Lung microvascular endothelial cell (primary cell): Measurements from ENCODE around the gene RNF222. TPM values are rescaled to one million over a fixed set of nuclear protein-coding genes. Genes with fewer than 3 reads are reported as not detected.
"Not testable (repeated sequence)": the region's sequence is repeated elsewhere in the genome, so short reads cannot be mapped to it uniquely, and the experiment has no call there.

Experiments used
- DNase-seq, 2 donors: peaks; one replicate each; pipeline versions ENCODE4 v3.0.0 to v3.0.0-alpha.2; 2010; ENCODE audit warnings: low read depth in 2 of 2
- total RNA-seq: library from RNA; depleted of rRNA; stranded (reverse); fragments of >200 nt; gene quantifications from 2 replicates; pipeline ENCODE4 v1.2.1, GENCODE V29; 2014

Gene RNF222
- total RNA-seq, 1 donor from 2014 or later: under 0.01 TPM

DNA sequence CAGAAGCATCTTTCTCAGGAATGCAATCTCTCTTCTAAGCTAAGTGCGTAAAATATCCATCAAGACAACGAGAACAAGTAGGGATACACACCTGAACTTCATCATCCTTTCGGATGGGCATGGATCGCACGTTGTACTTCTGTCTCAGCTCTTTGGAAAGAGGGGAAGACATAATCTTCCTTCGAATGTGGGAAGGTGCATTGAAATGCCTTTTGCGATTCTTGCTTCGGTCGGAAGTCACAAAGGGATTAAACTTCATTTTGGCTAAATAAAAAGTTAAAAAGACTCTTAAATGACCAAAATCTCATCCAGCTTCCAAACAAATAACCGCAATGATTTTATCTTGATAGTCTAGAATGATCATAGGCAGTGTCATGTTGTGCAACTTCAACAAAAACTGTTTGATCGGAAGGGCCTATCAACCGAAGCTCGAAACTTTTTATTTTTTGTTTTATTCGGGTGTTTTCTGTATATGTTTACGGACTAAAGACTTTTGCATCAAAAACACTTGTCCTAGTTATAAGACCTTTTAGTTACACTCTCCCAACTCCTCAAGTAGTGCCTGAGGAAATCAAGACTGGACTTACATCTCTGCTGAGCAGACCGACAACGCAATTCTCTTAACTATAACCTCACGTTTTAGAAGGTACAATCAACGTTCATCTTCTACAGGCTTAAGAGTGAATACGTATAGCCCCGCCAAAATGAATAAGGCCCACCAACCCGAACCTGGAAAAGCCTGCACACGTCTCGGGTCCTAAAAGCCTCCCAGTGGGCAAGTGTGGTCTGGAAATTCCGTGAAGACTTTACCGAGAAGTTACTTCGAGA lies 15.4 kb downstream of the RNF222 start:
- peak; percentile 33 to 47 for DNase-seq

GRCh38 chr17:8380049-8380448 lies 17.6 kb downstream of the RNF222 start:
- DNase-seq: no peak

DNA sequence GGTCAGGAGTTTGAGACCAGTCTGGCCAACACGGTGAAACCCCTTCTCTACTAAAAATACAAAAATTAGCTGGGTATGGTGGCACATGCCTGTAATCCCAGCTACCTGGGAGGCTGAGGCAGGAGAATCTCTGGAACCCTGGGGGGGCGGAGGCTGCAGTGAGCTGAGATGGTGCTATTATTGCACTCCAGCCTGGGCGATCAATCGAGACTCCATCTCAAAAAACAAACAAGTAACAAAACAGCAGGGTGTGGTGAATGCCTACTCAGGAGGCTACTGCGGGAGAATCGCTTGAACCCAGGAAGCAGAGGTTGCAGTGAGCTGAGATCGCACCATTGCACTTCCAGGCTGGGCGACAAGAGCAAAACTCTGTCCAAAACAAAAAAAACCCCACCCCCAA lies 19.5 kb downstream of the RNF222 start:
- DNase-seq: not testable (repeated sequence)

DNA sequence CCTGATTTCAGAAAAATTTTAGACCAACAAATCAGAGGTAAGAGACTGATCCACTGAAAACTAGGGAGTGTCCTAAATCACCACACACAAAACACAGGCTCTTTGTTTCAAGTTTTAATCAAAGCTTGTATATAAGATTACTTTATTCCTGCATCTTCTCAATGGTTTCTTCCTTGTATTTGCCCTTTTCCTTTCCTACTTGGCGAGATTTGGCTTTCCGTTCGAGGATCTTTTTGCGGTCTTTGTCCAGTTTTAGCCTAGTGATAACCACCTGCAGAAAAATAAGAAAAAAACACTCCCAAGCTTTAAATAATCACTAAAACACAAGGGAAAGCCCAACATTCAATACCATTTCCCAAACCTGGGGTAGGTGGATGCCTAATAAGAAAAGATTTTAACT lies 20.2 kb downstream of the RNF222 start:
- DNase-seq: no peak

GRCh38 chr17:8376271-8377067 lies 21.2 kb downstream of the RNF222 start, which contains the start of gene KRABD2:
TSS of gene KRABD2 (minus strand) at chr17:8376704.
- DNase-seq: peak; percentile 87 to 89

- DNase-seq: peak in 1 of 2 donors; percentile 54
These were observed 21.8 kb downstream of the RNF222 start for GRCh38 chr17:8375738-8376259.

GRCh38 chr17:8373856-8374255 lies 23.8 kb downstream of the RNF222 start:
- DNase-seq: not testable (repeated sequence)

- DNase-seq: no peak
These were observed 25.2 kb downstream of the RNF222 start for GRCh38 chr17:8372422-8372821.

GRCh38 chr17:8371786-8372185 lies 25.8 kb downstream of the RNF222 start:
- DNase-seq: peak in 1 of 2 donors; percentile 63

GRCh38 chr17:8369944-8370343 lies 27.7 kb downstream of the RNF222 start:
- no peak for DNase-seq

- no peak for DNase-seq
These were observed 29.4 kb downstream of the RNF222 start for GRCh38 chr17:8368193-8368592.

DNA sequence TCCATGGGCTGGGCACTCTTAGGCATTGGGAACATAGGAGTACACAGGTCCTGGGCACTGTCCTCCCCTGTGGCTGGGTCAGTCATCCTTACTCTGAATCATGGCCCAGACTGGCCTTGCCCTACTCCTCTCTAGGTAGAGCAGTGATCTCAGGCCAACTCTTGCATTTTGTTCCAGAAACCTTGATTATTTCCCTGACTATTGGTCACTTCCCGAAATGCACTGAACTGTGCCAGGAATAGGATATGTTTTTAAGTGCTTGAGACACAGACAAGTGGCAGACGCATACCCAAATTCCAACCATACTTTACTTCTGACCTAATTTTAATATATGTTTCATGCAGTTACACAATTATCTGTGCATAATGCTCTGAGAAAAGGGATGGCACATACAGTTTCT lies 31.4 kb downstream of the RNF222 start:
- DNase-seq: peak; percentile 29 to 90

- DNase-seq: peak; percentile 34 to 76
These were observed 32.5 kb downstream of the RNF222 start for GRCh38 chr17:8365143-8365542.

GRCh38 chr17:8362651-8363332 lies 34.8 kb downstream of the RNF222 start:
- no peak for DNase-seq

DNA sequence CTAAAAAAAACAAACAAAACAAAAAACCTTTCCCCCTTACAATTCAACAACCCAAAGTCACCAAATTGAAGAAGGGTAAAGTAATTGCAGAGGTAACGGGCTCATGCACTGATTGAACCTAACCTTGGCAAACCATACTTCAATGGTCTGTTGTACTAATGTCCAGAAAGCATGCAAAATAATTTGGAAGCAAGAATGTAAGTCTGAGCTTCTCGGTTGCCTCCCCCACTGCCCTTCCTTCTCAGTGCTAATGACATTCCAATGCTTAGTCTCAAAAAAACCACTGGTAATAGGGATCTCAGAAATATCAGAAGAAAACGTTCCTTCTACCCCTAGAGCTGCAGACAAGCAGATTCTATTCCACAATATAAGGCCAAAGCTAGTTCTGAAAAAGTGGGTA lies 36.9 kb downstream of the RNF222 start:
- DNase-seq: peak in 1 of 2 donors; percentile 68

- DNase-seq: peak; percentile 69 to 89
These were observed 37.4 kb downstream of the RNF222 start for GRCh38 chr17:8360260-8360659.

DNA sequence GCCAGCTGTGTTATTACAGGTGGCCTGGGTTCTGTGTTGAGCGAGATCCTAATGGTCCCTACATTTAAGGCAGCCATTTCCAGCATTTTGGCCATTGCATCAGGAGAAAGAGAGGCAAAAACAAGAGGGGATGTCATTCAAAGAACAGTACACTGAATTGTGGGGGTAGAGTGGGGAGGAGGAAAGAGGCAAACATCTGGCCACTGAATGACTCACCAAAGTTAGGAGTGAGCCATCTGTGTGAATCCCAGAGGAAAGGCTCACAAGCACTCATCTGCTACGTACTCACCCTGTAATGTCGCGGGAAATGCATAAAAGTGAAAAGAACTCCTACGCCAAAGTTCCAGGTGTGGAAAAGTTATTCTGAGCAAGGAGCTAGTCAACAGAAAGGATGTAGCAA lies 37.9 kb downstream of the RNF222 start:
- peak; percentile 79 to 97 for DNase-seq

DNA sequence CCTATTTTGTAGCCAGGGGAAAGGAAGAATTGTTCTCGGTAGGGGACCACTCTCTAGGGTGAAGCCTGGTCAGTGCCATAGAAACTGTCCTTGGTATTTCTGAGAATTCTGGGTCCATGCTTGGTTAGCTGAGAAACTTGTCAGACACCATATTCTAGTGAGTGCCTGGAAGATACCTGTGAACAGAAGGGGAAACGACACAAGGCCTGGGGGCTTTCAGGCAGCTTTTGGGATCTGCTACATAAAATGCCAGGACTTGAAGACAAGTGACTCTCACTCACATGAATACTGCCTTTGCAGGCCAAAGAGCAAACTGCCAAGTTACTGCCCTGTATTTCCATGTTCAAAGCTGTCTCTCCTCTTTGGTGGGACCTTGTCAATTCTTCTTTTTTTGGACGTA lies 39.7 kb downstream of the RNF222 start:
- DNase-seq: no peak

- DNase-seq: peak in 1 of 2 donors; percentile 58
These were observed 43.4 kb downstream of the RNF222 start for GRCh38 chr17:8354236-8354635.

DNA sequence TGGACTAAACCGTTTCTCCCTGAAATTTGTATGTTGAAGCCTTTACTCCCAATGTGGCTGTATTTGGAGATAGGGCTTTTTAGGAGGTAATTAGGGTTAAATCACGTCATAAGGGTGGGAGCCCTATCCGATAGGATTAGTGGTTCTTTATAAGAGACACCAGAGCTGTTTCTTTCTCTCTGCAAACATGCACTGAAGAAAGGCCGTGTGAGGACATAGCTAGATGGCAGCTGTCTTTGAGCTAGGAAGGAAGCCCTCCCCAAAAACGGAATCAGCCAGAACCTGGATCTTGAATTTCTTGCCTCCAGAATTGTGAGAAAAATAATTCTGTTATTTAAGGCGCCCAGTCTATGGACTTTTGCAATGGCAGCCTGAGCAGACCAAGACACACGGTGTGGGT lies 43.9 kb downstream of the RNF222 start:
- no peak for DNase-seq

- no peak for DNase-seq
These were observed 47.3 kb downstream of the RNF222 start for GRCh38 chr17:8350339-8350738.

GRCh38 chr17:8347001-8347400 lies 50.6 kb downstream of the RNF222 start:
- DNase-seq: not testable (repeated sequence)
